IMR-90 (cell line): ENCODE measurements around the gene SECTM1. TPM values are rescaled to one million over a fixed set of nuclear protein-coding genes. Genes with fewer than 3 reads are reported as not detected.

Experiments used
- ATAC-seq: fragments of 200-7000 bp; cut with Tn5 transposase; 2 replicates; pipeline ENCODE4 v1.9.1; 2020; ENCODE audit warnings: low read depth, mild to moderate bottlenecking, moderate library complexity
- BruUV-seq: library from RNA; stranded (reverse); fragments of 400-500 nt; replicated peaks from 2 replicates; lab custom pipeline; 2021; lab: Mats Ljungman, UMichigan
- CTCF ChIA-PET: fragments of 300-600 bp; formaldehyde crosslinking; extraction: SDS; loops from one replicate; lab custom pipeline; 2021; ENCODE audit warnings: antibody characterized with exemption; lab: Yijun Ruan, JAX
- POLR2A ChIA-PET: fragments of 300-600 bp; sonication (Branson Sonifier 250); formaldehyde crosslinking; loops from one replicate; lab custom pipeline; 2022; ENCODE audit warnings: antibody characterized with exemption; ENCODE audit not compliant: unreplicated experiment; lab: Charles Lee
- DNase-seq: peaks from one replicate; pipeline ENCODE4 v3.0.0; 2013
- H2AFZ ChIP-seq: replicated peaks from 2 replicates; pipeline ENCODE3; 2013; ENCODE audit warnings: low read length, mild to moderate bottlenecking; ENCODE audit not compliant: poor library complexity
- H2AK5ac ChIP-seq: 2 replicates; pipeline ENCODE4 v1.6.1; 2013; ENCODE audit warnings: low read depth, low read length, inconsistent platforms
- H2AK9ac ChIP-seq: replicated peaks from 2 replicates; pipeline ENCODE3; 2013; ENCODE audit warnings: mild to moderate bottlenecking, low read depth, low read length, moderate library complexity; ENCODE audit not compliant: poor library complexity
- H2BK120ac ChIP-seq: 2 replicates; pipeline ENCODE4 v1.6.1; 2013; ENCODE audit warnings: low read depth, low read length, inconsistent platforms
- H2BK15ac ChIP-seq: 3 replicates; pipeline ENCODE4 v1.6.1; 2013; ENCODE audit warnings: low read depth, low read length, inconsistent platforms
- H2BK20ac ChIP-seq: 2 replicates; pipeline ENCODE4 v1.6.1; 2013; ENCODE audit warnings: low read depth, mild to moderate bottlenecking, inconsistent platforms, low read length, moderate library complexity
- H2BK5ac ChIP-seq: 2 replicates; pipeline ENCODE4 v1.6.1; 2013; ENCODE audit warnings: mild to moderate bottlenecking, low read depth, low read length, inconsistent platforms; ENCODE audit not compliant: poor library complexity, severe bottlenecking
- H3K14ac ChIP-seq: replicated peaks from 2 replicates; pipeline ENCODE4 v1.6.1; 2013; ENCODE audit warnings: low read depth, low read length, inconsistent platforms
- H3K18ac ChIP-seq: 2 replicates; pipeline ENCODE4 v1.6.1; 2013; ENCODE audit warnings: low read depth, low read length, control low read depth
- H3K23ac ChIP-seq: 2 replicates; pipeline ENCODE4 v1.6.1; 2013; ENCODE audit warnings: low read depth, low read length, inconsistent platforms
- H3K27ac ChIP-seq: 2 replicates; pipeline ENCODE4 v1.5.1; 2013; ENCODE audit warnings: mild to moderate bottlenecking, control low read depth, low read length; ENCODE audit not compliant: insufficient read depth
- H3K27me3 ChIP-seq: 2 replicates; pipeline ENCODE4 v1.6.1; 2013; ENCODE audit warnings: low read length; ENCODE audit not compliant: control insufficient read depth, insufficient read depth
- H3K36me3 ChIP-seq: 2 replicates; pipeline ENCODE4 v1.6.1; 2013; ENCODE audit warnings: low read length, mixed read lengths; ENCODE audit not compliant: control insufficient read depth, insufficient read depth
- H3K4ac ChIP-seq: 2 replicates; pipeline ENCODE4 v1.6.1; 2013; ENCODE audit warnings: low read depth, low read length, inconsistent platforms
- H3K4me1 ChIP-seq: 2 replicates; pipeline ENCODE4 v1.6.1; 2013; ENCODE audit warnings: low read length, mixed read lengths; ENCODE audit not compliant: control insufficient read depth, insufficient read depth
- H3K4me2 ChIP-seq: 2 replicates; pipeline ENCODE4 v1.6.1; 2013; ENCODE audit warnings: low read depth, mild to moderate bottlenecking, control low read depth, low read length, moderate library complexity
- H3K4me3 ChIP-seq: 2 replicates; pipeline ENCODE4 v1.5.1; 2013; ENCODE audit warnings: low read depth, mild to moderate bottlenecking, control low read depth, low read length, moderate library complexity; ENCODE audit not compliant: insufficient read depth
- H3K56ac ChIP-seq: 2 replicates; pipeline ENCODE4 v1.6.1; 2013; ENCODE audit warnings: low read length, inconsistent platforms; ENCODE audit not compliant: insufficient read depth; ENCODE audit errors: extremely low read depth
- H3K79me1 ChIP-seq, 2 experiments: 2 replicates each; pipeline ENCODE4 v1.6.1; 2013; ENCODE audit warnings: low read length in 2 of 2, inconsistent platforms in 1 of 2, low read depth in 1 of 2
- H3K9ac ChIP-seq: 2 replicates; pipeline ENCODE4 v1.6.1; 2013; ENCODE audit warnings: low read depth, low read length, control low read depth
- H3K9me1 ChIP-seq: 2 replicates; pipeline ENCODE4 v1.6.1; 2013; ENCODE audit warnings: low read length, inconsistent platforms; ENCODE audit not compliant: insufficient read depth
- H3K9me3 ChIP-seq: 2 replicates; pipeline ENCODE4 v1.6.1; 2013; ENCODE audit warnings: low read length; ENCODE audit not compliant: control insufficient read depth, insufficient read depth
- H4K20me1 ChIP-seq: 2 replicates; pipeline ENCODE4 v1.6.1; 2013; ENCODE audit warnings: low read length, inconsistent platforms; ENCODE audit not compliant: insufficient read depth
- H4K5ac ChIP-seq: 2 replicates; pipeline ENCODE4 v1.6.1; 2013; ENCODE audit warnings: mild to moderate bottlenecking, low read depth, low read length, control low read depth
- H4K8ac ChIP-seq, 2 experiments: 2 replicates each; pipeline ENCODE4 v1.6.1; 2013; ENCODE audit warnings: low read depth in 2 of 2, low read length in 2 of 2, control low read depth in 1 of 2, inconsistent platforms in 1 of 2
- H4K91ac ChIP-seq: 2 replicates; pipeline ENCODE4 v1.6.1; 2013; ENCODE audit warnings: low read depth, low read length, inconsistent platforms; ENCODE audit not compliant: insufficient read depth
- BHLHE40 ChIP-seq: fragments of 150-350 bp; IDR thresholded peaks from 2 replicates; pipeline ENCODE4 v1.6.1; 2016; ENCODE audit warnings: mild to moderate bottlenecking, low read depth, low read length
- CHD1 ChIP-seq: IDR thresholded peaks from 2 replicates; pipeline ENCODE4 v1.6.1; 2012; ENCODE audit warnings: low read depth, low read length, improper control_type of control experiment
- MAZ ChIP-seq: IDR thresholded peaks from 2 replicates; pipeline ENCODE4 v1.6.1; 2012; ENCODE audit warnings: low read depth, mild to moderate bottlenecking, low read length, improper control_type of control experiment, moderate library complexity, borderline replicate concordance
- POLR2A ChIP-seq: IDR thresholded peaks from 2 replicates; pipeline ENCODE4 v1.6.1; 2012; ENCODE audit warnings: mild to moderate bottlenecking, low read depth, low read length
- RAD21 ChIP-seq: IDR thresholded peaks from 2 replicates; pipeline ENCODE4 v1.6.1; 2012; ENCODE audit warnings: low read length, improper control_type of control experiment
- WGBS, 2 experiments: methylation state at CpG; one replicate each; pipeline versions ENCODE4 v1.1.5 to v1.1.7; 2013; ENCODE audit warnings: missing lambda C conversion rate in 2 of 2; ENCODE audit not compliant: insufficient read length in 1 of 2; ENCODE audit errors: extremely low coverage in 2 of 2; 5-methylcytosine and 5-hydroxymethylcytosine counted together
- dilution Hi-C: fragments of 300-500 bp; cut with HindIII; formaldehyde crosslinking; loops from one replicate; pipeline ENCODE4 v1.14.3; 2018; ENCODE audit warnings: low sequenced_read_pairs; ENCODE audit not compliant: unreplicated experiment
- in situ Hi-C: fragments of 300-500 bp; cut with MboI; formaldehyde crosslinking; loops from 3 replicates; pipeline ENCODE4 v1.14.3; 2019; ENCODE audit warnings: low sequenced_read_pairs, inconsistent platforms, mixed read lengths
- intact Hi-C: fragments of 100-400 bp; cut with micrococcal nuclease; formaldehyde crosslinking; loops from 2 replicates; pipeline ENCODE4 v1.10.0; 2022
- polyA plus RNA-seq, 3 experiments: library from polyadenylated mRNA; depleted of rRNA; stranded (reverse); fragments of >200 nt; gene quantifications; 2 replicates each; pipeline ENCODE4 v1.2.3, GENCODE V29; 2012; ENCODE audit warnings: low replicate concordance in 1 of 3
- total RNA-seq: library from RNA; depleted of rRNA; stranded (reverse); fragments of >200 nt; gene quantifications from 2 replicates; pipeline ENCODE4 v1.2.3, GENCODE V29; 2012
- TF ChIP-seq, protein P1 (sequence below): fragments of 150-350 bp; IDR thresholded peaks from 2 replicates; pipeline ENCODE4 v1.6.1; 2016; ENCODE audit warnings: low read depth, mild to moderate bottlenecking, low read length, moderate library complexity, borderline replicate concordance

SECTM1 gene
- total and polyA plus RNA-seq, 2 of the 4 experiments (the other 2 are of a cell fraction), result 2.3 to 4.4 TPM

DNA sequence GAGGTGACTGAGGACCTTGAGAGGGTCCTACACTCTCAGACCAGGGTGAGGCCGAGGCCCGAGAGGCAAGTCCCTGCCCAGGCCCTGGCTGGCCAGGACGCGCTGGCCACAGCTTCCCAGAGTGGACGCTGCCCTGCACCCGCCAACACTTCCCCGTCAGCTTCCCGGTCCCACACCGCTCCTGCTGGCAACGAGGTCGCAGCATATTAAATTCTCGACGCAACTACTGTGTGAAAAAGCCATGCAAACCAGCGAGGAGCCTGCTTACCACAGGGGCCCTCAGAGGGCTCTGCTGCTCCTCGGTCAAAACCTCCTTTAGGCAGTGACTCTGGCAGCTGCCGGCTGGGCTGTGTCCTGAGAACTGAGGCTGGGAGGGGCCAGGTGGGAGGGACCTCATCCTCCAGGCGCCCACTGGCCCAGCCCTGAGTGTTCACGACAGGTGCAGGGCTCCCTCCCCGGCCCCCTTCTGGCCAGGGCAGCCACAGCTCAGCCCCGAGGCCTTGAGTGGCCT is 23.3 kb upstream of the SECTM1 start:
- no peaks in the 10 kb centered on the region for H3K9me1 ChIP-seq
- H3K27ac ChIP-seq, result no peak overlapping the region
- H4K91ac ChIP-seq, result no peak overlapping the region
- no peak overlapping the region for H3K9ac ChIP-seq
- no peaks in the 10 kb centered on the region for H3K9me3 ChIP-seq
- BruUV-seq, result no TSS peak
- H3K27me3 ChIP-seq, result peaks cover 25% of the 10 kb centered on the region; the same call in 1 of the 2 replicates
- no peak overlapping the region for H3K56ac ChIP-seq
- H2BK120ac ChIP-seq, result no peak overlapping the region
- peaks cover 6% of the 10 kb centered on the region; the same call in 1 of the 2 replicates for H4K20me1 ChIP-seq
- H2BK15ac ChIP-seq, result no peak overlapping the region
- H3K4me3 ChIP-seq, result no peak overlapping the region
- H3K4ac ChIP-seq, result no peak overlapping the region
- no peak overlapping the region for H4K8ac ChIP-seq
- no peak for DNase-seq
- no peak overlapping the region for H2AK5ac ChIP-seq
- H3K4me2 ChIP-seq, result no peak overlapping the region
- TF ChIP-seq POLR2A (no peak), RAD21 (no peak), MAZ (no peak), CHD1 (no peak), BHLHE40 (no peak)
- TF ChIP-seq, protein P1, sequence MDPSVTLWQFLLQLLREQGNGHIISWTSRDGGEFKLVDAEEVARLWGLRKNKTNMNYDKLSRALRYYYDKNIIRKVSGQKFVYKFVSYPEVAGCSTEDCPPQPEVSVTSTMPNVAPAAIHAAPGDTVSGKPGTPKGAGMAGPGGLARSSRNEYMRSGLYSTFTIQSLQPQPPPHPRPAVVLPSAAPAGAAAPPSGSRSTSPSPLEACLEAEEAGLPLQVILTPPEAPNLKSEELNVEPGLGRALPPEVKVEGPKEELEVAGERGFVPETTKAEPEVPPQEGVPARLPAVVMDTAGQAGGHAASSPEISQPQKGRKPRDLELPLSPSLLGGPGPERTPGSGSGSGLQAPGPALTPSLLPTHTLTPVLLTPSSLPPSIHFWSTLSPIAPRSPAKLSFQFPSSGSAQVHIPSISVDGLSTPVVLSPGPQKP, result no peak
- peak overlapping the region; percentile 18 for H2AFZ ChIP-seq
- peaks cover 5% of the 10 kb centered on the region; the same call in 1 of the 2 replicates for H3K4me1 ChIP-seq
- no peaks in the 10 kb centered on the region for H3K79me1 ChIP-seq
- H3K18ac ChIP-seq, result no peak overlapping the region
- no peak overlapping the region for H3K23ac ChIP-seq
- intact Hi-C loops, result no loop called here
- no peak overlapping the region for H2AK9ac ChIP-seq
- ChIA-PET CTCF (no interaction called here), POLR2A (no interaction called here)
- no peak overlapping the region for H2BK5ac ChIP-seq
- ATAC-seq, result no peak
- in situ Hi-C loops, result loop anchor here (10.0 kb wide), 2 partner anchors 198 to 418 kb away; no protein-coding TSS in a partner anchor
- 31% methylated on average over 12 of the region's 20 CpGs; no CpG with 5 or more reads in 1 of the 2 experiments for WGBS, 2 experiments
- no peak overlapping the region for H2BK20ac ChIP-seq
- no peak overlapping the region for H3K14ac ChIP-seq
- no peaks in the 10 kb centered on the region for H3K36me3 ChIP-seq
- dilution Hi-C loops, result no loop called here
- H4K5ac ChIP-seq, result no peak overlapping the region
